ENCODE data around the gene FAM227A. TPM values are rescaled to one million over a fixed set of nuclear protein-coding genes. Genes with fewer than 3 reads are reported as not detected.

FAM227A gene
- total and polyA plus RNA-seq, 2 of the 13 experiments (the other 11 are each of a cell fraction or from before 2014, with no cell fraction given), result 1.0 to 1.5 TPM

DNA sequence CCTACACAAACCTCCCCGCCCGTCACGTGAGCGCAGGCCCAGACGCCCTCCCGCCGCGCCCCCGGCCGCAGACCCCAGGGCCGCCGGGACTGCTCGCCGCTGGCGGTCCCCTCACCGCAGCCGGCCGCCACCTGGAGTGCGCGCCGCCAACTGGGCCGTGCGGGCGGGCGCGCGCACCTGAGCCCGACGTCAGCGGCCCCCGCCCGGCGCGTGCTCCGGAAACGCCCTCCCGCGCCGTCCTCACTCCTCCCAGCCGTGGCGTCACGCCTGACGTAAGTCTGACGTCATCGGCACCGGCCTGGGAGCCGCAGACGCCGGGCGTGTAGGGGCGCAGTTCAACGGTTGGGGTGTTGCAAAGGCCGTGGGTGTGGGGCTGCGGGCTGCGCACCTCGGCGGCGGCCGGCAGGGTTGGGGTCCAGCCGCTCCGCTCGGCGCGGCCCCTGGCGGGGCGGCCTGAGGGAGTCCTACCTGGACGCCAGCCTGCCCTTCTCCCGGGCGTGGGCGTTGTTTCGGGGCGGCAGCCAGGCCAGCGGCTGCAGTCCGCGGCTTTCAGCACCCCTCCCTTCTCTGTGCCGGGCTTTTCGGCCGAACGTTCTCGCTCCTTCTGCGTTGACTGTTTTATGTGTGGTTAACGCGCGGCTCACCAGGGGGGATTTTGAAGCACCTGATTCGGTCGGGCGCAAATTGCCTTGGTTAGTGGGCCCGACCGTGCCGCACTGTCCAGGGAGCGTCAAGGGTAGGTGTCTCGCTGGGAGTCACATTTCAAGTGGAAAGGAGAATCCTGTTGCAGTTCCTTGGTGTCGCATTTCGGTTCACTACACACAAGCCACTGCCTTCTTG, 44.8 kb upstream of the FAM227A start, which contains the start of gene JOSD1 (continued):
- TF ChIP-seq, protein P1, sequence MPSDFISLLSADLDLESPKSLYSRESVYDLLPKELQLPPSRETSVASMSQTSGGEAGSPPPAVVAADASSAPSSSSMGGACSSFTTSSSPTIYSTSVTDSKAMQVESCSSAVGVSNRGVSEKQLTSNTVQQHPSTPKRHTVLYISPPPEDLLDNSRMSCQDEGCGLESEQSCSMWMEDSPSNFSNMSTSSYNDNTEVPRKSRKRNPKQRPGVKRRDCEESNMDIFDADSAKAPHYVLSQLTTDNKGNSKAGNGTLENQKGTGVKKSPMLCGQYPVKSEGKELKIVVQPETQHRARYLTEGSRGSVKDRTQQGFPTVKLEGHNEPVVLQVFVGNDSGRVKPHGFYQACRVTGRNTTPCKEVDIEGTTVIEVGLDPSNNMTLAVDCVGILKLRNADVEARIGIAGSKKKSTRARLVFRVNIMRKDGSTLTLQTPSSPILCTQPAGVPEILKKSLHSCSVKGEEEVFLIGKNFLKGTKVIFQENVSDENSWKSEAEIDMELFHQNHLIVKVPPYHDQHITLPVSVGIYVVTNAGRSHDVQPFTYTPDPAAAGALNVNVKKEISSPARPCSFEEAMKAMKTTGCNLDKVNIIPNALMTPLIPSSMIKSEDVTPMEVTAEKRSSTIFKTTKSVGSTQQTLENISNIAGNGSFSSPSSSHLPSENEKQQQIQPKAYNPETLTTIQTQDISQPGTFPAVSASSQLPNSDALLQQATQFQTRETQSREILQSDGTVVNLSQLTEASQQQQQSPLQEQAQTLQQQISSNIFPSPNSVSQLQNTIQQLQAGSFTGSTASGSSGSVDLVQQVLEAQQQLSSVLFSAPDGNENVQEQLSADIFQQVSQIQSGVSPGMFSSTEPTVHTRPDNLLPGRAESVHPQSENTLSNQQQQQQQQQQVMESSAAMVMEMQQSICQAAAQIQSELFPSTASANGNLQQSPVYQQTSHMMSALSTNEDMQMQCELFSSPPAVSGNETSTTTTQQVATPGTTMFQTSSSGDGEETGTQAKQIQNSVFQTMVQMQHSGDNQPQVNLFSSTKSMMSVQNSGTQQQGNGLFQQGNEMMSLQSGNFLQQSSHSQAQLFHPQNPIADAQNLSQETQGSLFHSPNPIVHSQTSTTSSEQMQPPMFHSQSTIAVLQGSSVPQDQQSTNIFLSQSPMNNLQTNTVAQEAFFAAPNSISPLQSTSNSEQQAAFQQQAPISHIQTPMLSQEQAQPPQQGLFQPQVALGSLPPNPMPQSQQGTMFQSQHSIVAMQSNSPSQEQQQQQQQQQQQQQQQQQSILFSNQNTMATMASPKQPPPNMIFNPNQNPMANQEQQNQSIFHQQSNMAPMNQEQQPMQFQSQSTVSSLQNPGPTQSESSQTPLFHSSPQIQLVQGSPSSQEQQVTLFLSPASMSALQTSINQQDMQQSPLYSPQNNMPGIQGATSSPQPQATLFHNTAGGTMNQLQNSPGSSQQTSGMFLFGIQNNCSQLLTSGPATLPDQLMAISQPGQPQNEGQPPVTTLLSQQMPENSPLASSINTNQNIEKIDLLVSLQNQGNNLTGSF (CRISPR knock-in tag; IDR thresholded peaks at IDR 0.05), result no peak
- TF ChIP-seq ZFP36L1 (CRISPR knock-in tag; IDR thresholded peaks at IDR 0.05), result no peak
- no peak for TF ChIP-seq CHD4 (IDR thresholded peaks at IDR 0.05; ENCODE audit: borderline replicate concordance, low read length)
- TF ChIP-seq ZIK1 (CRISPR knock-in tag; IDR thresholded peaks at IDR 0.05; ENCODE audit: borderline replicate concordance, low read depth), result no peak; the same call in 1 of the 2 replicates
- TF ChIP-seq RFX3 (CRISPR knock-in tag; IDR thresholded peaks at IDR 0.05), result no peak
- TF ChIP-seq ZNF850 (CRISPR knock-in tag; conservative IDR thresholded peaks at IDR 0.05), result no peak
- no peak for TF ChIP-seq TEAD3 (CRISPR knock-in tag; optimal IDR thresholded peaks at IDR 0.05; ENCODE audit: borderline replicate concordance)
- TF ChIP-seq ZNF326 (CRISPR knock-in tag; IDR thresholded peaks at IDR 0.05; ENCODE audit: borderline replicate concordance), result no peak
- TF ChIP-seq ZSCAN29 (CRISPR knock-in tag; conservative IDR thresholded peaks at IDR 0.05), result no peak
- no peak for TF ChIP-seq KDM1A (CRISPR knock-in tag; IDR thresholded peaks at IDR 0.05)
- TF ChIP-seq, protein P2, sequence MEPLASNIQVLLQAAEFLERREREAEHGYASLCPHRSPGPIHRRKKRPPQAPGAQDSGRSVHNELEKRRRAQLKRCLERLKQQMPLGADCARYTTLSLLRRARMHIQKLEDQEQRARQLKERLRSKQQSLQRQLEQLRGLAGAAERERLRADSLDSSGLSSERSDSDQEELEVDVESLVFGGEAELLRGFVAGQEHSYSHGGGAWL (CRISPR knock-in tag; IDR thresholded peaks at IDR 0.05), result peak; percentile 43
- TF ChIP-seq NFATC3 (CRISPR knock-in tag; IDR thresholded peaks at IDR 0.05), result 0 out of 2 replicates have a peak, but pooled peaks have one; percentile 56
- no peak; the same call in 1 of the 2 replicates for TF ChIP-seq ZNF816 (CRISPR knock-in tag; IDR thresholded peaks at IDR 0.05; ENCODE audit: borderline replicate concordance)
- no peak for TF ChIP-seq ZNF33A (CRISPR knock-in tag; IDR thresholded peaks at IDR 0.05; ENCODE audit: borderline replicate concordance)
- no peak for TF ChIP-seq ZSCAN30 (CRISPR knock-in tag; IDR thresholded peaks at IDR 0.05)
- peak; percentile 68; the same call in 1 of the 2 replicates for TF ChIP-seq ERF (CRISPR knock-in tag; IDR thresholded peaks at IDR 0.05)
- TF ChIP-seq NFYB (CRISPR knock-in tag; IDR thresholded peaks at IDR 0.05), result no peak; the same call in 1 of the 2 replicates
- TF ChIP-seq ZNF777 (CRISPR knock-in tag; IDR thresholded peaks at IDR 0.05), result peak; percentile 56; the same call in 1 of the 2 replicates
- 0 out of 2 replicates have a peak, but pooled peaks have one; percentile 32 for TF ChIP-seq ZNF335 (CRISPR knock-in tag; IDR thresholded peaks at IDR 0.05)
- no peak for TF ChIP-seq ZNF260 (CRISPR knock-in tag; IDR thresholded peaks at IDR 0.05; ENCODE audit: borderline replicate concordance, low read depth)
- no peak for TF ChIP-seq ONECUT2 (CRISPR knock-in tag; IDR thresholded peaks at IDR 0.05)
- TF ChIP-seq, protein P3, sequence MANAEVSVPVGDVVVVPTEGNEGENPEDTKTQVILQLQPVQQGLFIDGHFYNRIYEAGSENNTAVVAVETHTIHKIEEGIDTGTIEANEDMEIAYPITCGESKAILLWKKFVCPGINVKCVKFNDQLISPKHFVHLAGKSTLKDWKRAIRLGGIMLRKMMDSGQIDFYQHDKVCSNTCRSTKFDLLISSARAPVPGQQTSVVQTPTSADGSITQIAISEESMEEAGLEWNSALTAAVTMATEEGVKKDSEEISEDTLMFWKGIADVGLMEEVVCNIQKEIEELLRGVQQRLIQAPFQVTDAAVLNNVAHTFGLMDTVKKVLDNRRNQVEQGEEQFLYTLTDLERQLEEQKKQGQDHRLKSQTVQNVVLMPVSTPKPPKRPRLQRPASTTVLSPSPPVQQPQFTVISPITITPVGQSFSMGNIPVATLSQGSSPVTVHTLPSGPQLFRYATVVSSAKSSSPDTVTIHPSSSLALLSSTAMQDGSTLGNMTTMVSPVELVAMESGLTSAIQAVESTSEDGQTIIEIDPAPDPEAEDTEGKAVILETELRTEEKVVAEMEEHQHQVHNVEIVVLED (CRISPR knock-in tag; IDR thresholded peaks at IDR 0.05; ENCODE audit: borderline replicate concordance), result peak; percentile 87
- TF ChIP-seq NONO (IDR thresholded peaks at IDR 0.05), result no peak
- TF ChIP-seq NONO (CRISPR knock-in tag; conservative IDR thresholded peaks at IDR 0.05), result peak; percentile 93

Data from HepG2 (cell line).